HG03521 (cell line): ENCODE results near the gene C16orf78.

Experiments used
- ATAC-seq: cut with Tn5 transposase; IDR thresholded peaks from one replicate; pipeline ENCODE4 v1.9.1; 2021; ENCODE audit warnings: mild to moderate bottlenecking, moderate library complexity; ENCODE audit not compliant: unreplicated experiment

C16orf78 gene

DNA sequence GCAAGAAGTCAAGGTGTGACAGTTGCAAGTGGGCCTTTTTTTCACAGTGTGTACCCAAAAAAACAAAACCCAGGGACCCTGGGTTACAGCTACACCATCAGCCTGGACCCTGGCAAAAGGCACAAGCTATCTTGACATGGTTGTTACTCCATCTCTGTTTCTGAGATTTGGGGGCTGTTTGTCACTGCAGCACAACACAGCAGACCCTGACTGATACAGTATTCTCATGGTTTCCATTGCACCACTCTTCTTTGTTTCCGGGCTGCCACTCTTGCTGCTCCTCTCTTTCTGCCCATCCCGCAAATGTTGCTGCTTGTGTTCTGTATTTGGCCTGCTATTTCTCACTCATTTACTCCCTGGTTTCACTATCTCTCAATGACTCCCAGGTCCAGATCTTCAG lies 55.2 kb downstream of the C16orf78 start:
- no peak for ATAC-seq

- ATAC-seq: no peak
Observed at GRCh38 chr16:49431040-49431439, 57.4 kb downstream of the C16orf78 start.

GRCh38 chr16:49431591-49432290 lies 58.1 kb downstream of the C16orf78 start:
- ATAC-seq: no peak

GRCh38 chr16:49434733-49435132 lies 61.1 kb downstream of the C16orf78 start:
- no peak for ATAC-seq

DNA sequence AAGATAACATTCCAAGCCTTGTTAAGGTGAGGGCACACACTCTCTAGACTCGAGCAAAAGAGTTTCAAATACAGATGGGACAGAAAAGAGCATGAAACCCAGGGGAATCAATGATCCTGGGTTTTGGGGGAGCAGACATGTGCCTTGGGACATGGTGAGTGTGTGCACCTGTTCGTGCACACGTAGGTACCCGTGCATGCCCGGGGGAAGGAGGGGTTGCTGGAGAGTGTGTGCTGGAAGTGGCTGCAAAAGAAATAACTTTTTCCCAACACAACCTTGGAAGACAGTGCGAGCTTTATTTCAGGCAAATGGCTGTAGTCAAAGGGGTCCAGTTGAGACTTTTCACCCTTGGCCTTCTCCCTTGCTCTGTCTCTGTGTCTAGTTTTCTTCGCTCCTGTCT lies 62.6 kb downstream of the C16orf78 start:
- ATAC-seq: no peak

- no peak for ATAC-seq
Observed at GRCh38 chr16:49437344-49437743, 63.7 kb downstream of the C16orf78 start.

GRCh38 chr16:49439050-49439449 lies 65.4 kb downstream of the C16orf78 start:
- ATAC-seq: no peak

- ATAC-seq: no peak
Observed at GRCh38 chr16:49439676-49440075, 66.1 kb downstream of the C16orf78 start.

DNA sequence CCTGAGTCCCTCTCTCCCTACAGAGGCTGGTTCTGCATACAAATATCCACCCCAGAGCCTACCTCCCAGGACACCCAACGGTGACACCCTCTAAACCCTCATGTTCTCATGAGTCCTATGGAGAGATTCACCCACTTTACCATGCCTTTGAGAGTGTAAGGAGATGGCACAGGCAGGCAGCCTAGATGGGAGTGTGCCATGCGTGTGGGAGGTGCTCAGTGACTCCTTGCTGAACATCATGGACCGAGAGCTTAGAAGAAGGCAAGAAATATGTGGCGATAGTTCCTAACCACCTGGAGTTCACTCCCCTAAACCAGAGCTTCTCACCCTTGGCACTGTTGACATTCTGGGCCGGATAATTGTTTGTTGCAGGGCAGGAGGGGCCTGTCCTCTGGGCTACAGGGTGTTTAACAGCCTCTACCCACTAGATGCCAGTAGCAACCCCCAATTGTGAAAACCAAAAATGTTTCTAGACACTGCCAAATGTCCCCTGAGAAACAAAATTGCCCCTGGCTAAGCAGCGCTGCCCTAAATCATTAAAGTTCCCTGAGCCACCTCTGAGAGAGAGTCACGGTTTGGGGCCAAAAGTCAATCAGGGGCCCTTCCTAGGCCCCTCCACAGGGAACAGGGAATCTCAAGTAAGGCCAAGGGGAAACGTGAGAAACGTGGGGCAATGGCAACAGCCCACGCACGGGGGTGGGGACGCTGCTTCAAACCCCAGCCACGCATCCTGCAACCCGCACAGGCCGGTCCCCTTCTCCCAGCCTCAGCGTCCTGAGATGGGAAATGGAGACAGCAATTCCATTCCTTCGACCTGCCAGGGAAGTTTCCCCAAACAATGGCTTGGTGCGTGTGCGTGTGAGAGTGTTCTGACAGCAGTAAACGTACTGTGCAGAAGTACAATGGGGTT lies 66.8 kb downstream of the C16orf78 start:
- ATAC-seq: no peak

GRCh38 chr16:49441366-49441780 lies 67.8 kb downstream of the C16orf78 start:
- peak; percentile 88 for ATAC-seq

- ATAC-seq: no peak
Observed at GRCh38 chr16:49442805-49443204, 69.2 kb downstream of the C16orf78 start.

DNA sequence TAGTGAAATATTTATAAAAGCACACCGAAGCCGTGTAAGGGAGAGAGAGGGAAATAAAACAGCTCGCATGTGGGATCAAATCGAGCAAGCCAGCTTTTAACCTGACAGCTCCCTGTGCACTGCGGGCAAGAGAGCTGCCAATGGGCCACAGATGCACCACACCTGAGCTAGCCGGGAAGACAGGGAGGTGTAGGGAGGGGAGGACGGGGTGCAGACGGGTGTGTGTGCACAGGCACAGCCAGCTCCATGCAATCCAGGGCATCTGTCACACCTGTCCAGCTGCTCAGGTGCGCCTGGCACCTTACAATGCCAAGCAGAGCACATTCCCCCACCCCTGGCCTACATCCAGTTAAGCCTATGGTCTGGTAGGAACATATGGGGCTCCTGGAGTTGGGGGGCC lies 70.0 kb downstream of the C16orf78 start:
- no peak for ATAC-seq

DNA sequence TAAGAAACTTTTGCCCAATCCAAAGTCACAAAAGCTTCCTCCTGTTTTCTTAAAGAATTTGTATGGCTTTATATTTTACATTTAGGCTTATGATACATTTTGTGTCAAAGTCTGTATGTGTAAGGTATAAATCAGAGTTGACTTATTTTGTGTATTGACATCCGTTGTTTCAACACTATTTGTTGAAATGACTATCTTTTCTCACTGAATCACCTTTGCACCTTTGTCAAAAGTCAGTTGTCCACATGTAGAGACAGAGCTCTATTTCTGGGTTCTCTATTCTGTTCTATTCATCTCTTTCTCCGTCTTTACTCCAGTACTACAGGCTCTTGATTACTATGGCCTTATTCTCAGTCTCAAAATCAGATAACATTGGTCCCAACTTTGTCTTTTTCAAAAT lies 73.2 kb downstream of the C16orf78 start:
- ATAC-seq: no peak
